Activated CD8-positive, alpha-beta memory T cell treated with anti-CD3 and anti-CD28 coated beads for 4 hours (primary cell): Measurements from ENCODE around the gene GPRC5B.

ENCODE experiments used
- DNase-seq, 2 donors: peaks; one replicate each; pipeline ENCODE4 v3.0.0-alpha.2; 2020; ENCODE audit warnings: low read depth in 2 of 2

GPRC5B gene

GRCh38 chr16:19898166-19898565, 13.5 kb upstream of the GPRC5B start:
- no peak for DNase-seq

DNA sequence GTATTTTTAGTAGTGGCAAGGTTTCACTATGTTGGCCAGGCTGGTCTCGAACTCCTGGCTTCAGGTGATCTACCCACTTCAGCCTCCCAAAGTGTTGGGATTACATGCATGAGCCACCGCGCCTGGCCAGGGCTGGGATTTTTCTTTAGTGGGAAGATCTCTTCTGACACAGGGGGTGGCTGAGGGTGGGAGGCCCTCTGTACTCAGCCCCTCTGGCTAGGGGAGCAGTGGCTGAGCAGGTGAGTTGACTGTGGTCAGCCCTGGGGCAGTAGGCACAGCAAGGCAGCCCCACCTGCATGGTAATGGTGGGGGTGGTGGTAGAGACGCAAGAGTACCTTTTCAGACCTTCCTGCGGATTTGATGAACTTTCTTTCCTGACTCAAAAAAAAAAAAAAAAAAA, 12.3 kb upstream of the GPRC5B start:
- DNase-seq = no peak

GRCh38 chr16:19894586-19894985, 9.9 kb upstream of the GPRC5B start:
- no peak for DNase-seq

DNA sequence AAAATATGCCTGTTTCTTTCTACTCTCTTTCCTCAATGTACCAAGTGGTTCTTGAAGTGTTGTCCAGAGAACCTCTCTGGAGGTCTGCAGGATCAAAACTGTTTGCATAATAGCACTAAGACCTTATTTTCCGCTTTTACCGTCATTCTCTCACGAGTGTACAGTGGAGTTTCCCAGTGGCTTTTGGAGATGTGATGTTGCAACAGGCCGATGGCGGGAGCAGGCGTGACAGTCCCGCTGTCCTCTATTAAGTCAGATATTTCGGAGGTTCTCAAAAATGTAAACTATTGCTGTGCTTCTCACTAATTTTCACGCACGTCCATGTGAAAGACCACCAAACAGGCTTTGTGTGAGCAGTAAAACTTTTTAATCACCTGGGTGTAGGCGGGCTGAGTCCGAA, 8.3 kb upstream of the GPRC5B start:
- no peak for DNase-seq

DNA sequence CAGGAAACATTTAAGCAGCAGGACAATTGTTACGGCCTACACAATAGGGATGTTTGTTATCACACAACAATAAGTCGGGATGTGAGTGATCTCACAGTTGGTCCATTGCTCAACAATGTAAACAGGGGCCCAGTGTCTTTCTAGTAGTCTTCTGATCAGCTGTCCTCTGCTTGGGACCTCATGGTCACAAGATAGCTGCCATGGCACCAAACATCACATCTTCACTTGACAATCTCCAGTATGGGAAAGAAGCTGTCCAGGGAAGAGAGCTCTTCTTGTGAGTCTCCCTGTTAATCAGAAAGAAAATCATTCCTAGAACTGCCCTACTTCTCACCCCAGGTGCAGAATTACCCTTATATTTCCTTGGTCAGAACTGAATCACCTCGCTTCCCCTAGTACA, 6.3 kb upstream of the GPRC5B start:
- no peak for DNase-seq

- DNase-seq = no peak
Measured at GRCh38 chr16:19888834-19889233, 4.2 kb upstream of the GPRC5B start.

DNA sequence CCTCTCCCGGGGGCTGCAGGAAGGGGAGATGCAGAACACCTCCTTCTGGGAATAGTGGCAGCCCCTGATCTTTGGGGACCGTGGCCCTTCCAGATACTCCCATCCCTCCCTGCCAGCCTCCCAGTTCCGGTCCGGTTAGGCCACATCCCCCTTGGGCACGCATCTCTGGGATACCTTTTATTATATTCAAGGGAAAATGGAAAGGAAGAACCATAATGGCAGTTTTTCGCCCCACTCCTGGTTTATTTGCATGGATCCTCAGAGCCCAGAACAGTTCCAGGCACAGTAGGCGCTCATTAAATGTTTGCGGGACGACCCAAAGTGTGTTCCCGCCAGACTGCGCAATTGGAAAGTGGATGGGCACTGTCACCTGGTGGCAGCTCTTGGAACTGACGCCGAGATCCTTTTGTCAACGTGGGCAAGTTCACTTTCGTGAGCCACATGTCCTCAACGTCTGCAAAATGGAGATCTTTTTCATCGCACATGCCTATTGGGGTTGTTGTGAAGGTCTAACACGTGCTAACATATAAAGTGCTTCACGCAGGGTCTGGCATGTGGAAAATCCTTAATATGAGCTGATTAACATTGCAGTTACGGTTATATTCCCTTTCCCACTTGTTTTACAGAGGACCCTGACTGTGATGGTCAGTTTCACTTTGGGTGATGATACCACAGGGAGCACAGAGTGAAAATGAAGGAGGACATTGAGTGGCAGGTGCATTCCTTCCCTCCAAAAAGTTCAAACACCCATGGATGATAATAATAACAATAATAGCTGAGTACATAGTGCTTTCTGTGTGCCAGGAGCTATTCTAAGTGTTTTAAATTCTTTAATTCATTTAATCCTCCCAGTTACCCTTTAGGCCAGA, 1.7 kb upstream of the GPRC5B start:
- peak; percentile 48 to 49 for DNase-seq

DNA sequence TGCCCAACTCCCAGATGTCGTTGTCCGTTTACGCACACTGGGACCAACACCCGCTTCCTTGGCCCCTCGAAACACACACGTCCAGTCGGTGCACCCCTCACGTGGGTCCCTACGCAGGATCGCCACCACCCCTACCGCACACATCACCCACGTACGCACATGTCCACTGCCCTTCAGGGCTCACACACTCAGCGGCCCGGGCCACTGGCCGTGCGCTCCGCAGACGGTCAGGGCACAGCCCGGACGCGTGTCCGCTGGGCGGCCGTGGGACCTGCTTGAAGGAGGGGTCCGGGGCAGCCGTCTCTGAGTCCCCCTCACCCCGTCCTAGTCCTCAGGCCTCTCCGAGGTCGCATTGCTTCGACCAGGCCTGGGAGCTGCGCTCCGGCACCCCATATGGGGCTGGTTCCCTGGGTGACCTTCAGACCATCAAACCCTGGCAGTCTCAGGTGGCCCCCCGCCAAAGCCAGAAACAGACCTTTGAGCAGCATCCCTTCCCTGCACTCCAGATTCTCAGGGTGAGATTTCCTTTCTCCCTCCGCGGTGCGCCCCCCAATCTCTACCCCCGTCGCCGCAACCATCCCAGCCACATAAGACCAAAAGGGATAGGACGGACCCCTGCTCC, 914 bp upstream of the GPRC5B start:
- DNase-seq = no peak

GRCh38 chr16:19883966-19884485, 622 bp downstream of the GPRC5B start:
- no peak for DNase-seq

- DNase-seq = no peak
Measured at GRCh38 chr16:19883296-19883965, 1.2 kb downstream of the GPRC5B start.

GRCh38 chr16:19882646-19883045, 2.0 kb downstream of the GPRC5B start:
- DNase-seq = no peak

GRCh38 chr16:19882186-19882585, 2.5 kb downstream of the GPRC5B start:
- DNase-seq = no peak

DNA sequence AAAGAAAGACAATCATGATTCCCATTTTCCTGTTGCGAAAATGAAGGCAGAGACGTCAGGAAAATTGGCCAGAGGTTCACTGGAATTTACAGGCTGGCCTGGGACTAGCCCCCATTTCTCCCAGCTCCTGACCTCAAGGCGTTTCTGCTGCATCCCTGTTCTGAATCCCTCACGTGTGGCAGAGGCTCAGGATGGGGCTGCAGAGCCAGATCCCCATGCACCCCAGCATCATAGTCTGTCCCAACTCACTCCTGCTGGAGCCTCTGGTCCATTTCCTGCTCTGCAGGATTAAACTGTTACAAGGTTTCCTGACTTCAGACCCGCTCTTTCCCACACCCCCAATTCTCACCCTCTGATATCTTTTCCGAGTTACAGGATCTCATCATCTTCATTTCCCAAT, 2.9 kb downstream of the GPRC5B start:
- no peak for DNase-seq

- DNase-seq = no peak
Measured at GRCh38 chr16:19881028-19881427, 3.6 kb downstream of the GPRC5B start.

GRCh38 chr16:19879241-19879792, 5.3 kb downstream of the GPRC5B start:
- DNase-seq = no peak

- DNase-seq = no peak
Measured at GRCh38 chr16:19878757-19879156, 5.9 kb downstream of the GPRC5B start.

GRCh38 chr16:19876501-19877059, 8.1 kb downstream of the GPRC5B start:
- DNase-seq = no peak

DNA sequence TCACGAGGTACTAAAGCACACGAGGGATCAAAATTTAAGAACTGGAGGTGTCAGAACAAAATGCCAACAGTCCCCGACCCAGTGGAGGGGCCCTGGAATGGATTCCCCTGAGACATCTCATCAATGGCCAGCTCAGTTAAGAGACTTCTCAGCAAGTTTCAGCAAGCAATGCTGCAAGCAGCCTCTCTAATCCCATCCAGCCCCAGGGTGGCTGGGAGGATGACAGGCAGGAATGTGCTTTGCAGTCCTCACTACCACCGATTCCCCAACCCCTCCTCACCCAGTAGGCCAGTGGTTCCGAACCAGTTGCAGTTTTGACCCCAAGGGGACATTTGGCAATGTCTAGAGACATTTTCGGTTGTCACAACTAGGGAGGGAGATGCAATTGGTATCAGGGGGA, 8.7 kb downstream of the GPRC5B start:
- no peak for DNase-seq

GRCh38 chr16:19874851-19875546, 9.6 kb downstream of the GPRC5B start:
- no peak for DNase-seq

GRCh38 chr16:19874026-19874425, 10.6 kb downstream of the GPRC5B start:
- no peak for DNase-seq

- DNase-seq = no peak
Measured at GRCh38 chr16:19872935-19873334, 11.7 kb downstream of the GPRC5B start.
